C4-2B (cell line): Measurements from ENCODE around the gene ADAMTSL1.

Experiments used
- H3K27ac ChIP-seq: fragments of 450-650 bp; 2 replicates; pipeline ENCODE4 v1.5.1; 2017
- ZFX ChIP-seq: fragments of 450-650 bp; IDR thresholded peaks from 2 replicates; pipeline ENCODE4 v1.6.1; 2017
- TF ChIP-seq, protein P1 (sequence below): fragments of 450-650 bp; conservative IDR thresholded peaks from 2 replicates; pipeline ENCODE4 v1.5.1; 2017; ENCODE audit warnings: mild to moderate bottlenecking

ADAMTSL1 gene

DNA sequence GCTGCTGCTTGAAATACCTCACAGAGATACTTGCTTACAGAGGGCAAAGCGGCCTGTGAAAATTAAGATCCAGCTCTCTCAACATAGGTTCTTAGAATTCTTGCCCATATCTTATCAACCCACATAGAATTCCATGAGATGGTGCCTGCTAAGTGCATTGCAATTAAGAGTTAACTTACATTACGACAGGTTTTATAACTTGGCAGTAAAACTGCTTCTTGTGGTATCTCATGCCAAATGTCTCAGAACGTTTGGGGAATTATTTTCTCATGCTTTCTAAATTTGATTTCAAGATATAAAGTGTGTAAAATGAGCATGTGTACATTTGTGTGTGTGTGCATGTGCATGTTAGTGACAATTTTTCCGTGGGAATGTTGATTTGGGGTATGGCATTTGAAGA, 297.8 kb downstream of the ADAMTSL1 start:
- no peak for TF ChIP-seq ZFX
- TF ChIP-seq, protein P1, sequence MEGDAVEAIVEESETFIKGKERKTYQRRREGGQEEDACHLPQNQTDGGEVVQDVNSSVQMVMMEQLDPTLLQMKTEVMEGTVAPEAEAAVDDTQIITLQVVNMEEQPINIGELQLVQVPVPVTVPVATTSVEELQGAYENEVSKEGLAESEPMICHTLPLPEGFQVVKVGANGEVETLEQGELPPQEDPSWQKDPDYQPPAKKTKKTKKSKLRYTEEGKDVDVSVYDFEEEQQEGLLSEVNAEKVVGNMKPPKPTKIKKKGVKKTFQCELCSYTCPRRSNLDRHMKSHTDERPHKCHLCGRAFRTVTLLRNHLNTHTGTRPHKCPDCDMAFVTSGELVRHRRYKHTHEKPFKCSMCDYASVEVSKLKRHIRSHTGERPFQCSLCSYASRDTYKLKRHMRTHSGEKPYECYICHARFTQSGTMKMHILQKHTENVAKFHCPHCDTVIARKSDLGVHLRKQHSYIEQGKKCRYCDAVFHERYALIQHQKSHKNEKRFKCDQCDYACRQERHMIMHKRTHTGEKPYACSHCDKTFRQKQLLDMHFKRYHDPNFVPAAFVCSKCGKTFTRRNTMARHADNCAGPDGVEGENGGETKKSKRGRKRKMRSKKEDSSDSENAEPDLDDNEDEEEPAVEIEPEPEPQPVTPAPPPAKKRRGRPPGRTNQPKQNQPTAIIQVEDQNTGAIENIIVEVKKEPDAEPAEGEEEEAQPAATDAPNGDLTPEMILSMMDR, result no peak
- no peak overlapping the region for H3K27ac ChIP-seq

- TF ChIP-seq, protein P1, result no peak
- TF ChIP-seq ZFX, result no peak
- no peak overlapping the region for H3K27ac ChIP-seq
Measured at GRCh38 chr9:18775241-18775640, 301.3 kb downstream of the ADAMTSL1 start.

GRCh38 chr9:18775930-18776329, 302.0 kb downstream of the ADAMTSL1 start:
- TF ChIP-seq, protein P1, result no peak
- TF ChIP-seq ZFX, result no peak
- no peak overlapping the region for H3K27ac ChIP-seq

- TF ChIP-seq, protein P1, result no peak
- TF ChIP-seq ZFX, result no peak
- no peak overlapping the region for H3K27ac ChIP-seq
Measured at GRCh38 chr9:18776836-18777820, 303.2 kb downstream of the ADAMTSL1 start.

DNA sequence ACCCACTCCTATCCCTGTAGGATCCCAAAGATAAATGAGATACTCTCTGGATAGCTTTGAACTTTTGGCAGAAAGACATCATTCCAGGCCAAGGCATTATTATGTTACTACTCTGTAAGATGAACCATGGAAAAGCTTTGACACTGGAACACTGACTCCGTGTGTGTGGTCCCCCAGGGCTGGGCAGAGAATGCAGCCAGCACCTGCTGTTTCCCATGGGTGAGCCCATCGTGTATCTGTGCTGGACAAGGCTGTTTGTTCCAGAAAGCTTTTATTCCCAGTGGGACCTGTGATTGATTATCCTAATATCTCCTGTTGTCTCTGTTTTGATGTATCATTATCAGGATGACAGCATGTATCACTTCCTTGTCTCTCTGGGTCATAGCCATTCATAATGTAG, 304.2 kb downstream of the ADAMTSL1 start:
- no peak overlapping the region for H3K27ac ChIP-seq
- TF ChIP-seq, protein P1, result no peak
- no peak for TF ChIP-seq ZFX

DNA sequence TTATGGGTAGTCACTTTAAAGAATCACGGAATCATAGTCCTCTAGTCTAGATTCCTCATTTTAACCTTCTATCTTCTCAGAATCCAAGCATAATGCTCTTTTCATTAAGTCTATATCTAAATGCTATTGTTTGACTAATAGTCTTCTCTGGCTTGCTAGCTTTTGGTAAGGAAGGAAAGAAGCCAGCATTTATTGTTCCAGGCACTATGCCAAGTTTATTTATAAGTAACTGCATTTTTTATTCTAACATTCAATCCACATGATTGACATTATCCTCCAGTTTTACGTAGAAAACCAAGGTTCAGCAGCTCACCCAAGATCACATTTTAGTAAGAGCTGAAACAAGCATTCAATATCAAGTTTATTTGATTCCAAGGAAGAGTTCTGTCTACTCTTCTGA, 304.9 kb downstream of the ADAMTSL1 start:
- TF ChIP-seq ZFX, result no peak
- TF ChIP-seq, protein P1, result no peak
- H3K27ac ChIP-seq, result no peak overlapping the region

- no peak overlapping the region for H3K27ac ChIP-seq
- TF ChIP-seq, protein P1, result no peak
- no peak for TF ChIP-seq ZFX
Measured at GRCh38 chr9:18783909-18784308, 310.0 kb downstream of the ADAMTSL1 start.
